H9 (cell line): ENCODE data around the gene NKAIN2. TPM values are rescaled to one million over a fixed set of nuclear protein-coding genes. Genes with fewer than 3 reads are reported as not detected.

Experiments used
- DNase-seq: peaks from one replicate; pipeline ENCODE4 v3.0.0-alpha.2; 2017
- H2AFZ ChIP-seq: one replicate; pipeline ENCODE4 v1.6.1; 2013; ENCODE audit warnings: mild to moderate bottlenecking, low read length, control low read depth, moderate library complexity
- H2AK5ac ChIP-seq: 2 replicates; pipeline ENCODE4 v1.6.1; 2013; ENCODE audit warnings: low read length, control low read depth, mixed read lengths; ENCODE audit not compliant: insufficient read length
- H2BK120ac ChIP-seq: one replicate; pipeline ENCODE4 v1.6.1; 2013; ENCODE audit warnings: low read depth, mild to moderate bottlenecking, low read length, control low read depth, inconsistent platforms; ENCODE audit not compliant: poor library complexity, severe bottlenecking
- H2BK12ac ChIP-seq: 2 replicates; pipeline ENCODE4 v1.6.1; 2013; ENCODE audit warnings: low read length, control low read depth, mixed read lengths, low read depth; ENCODE audit not compliant: insufficient read length
- H2BK15ac ChIP-seq: 2 replicates; pipeline ENCODE4 v1.6.1; 2013; ENCODE audit warnings: low read depth, low read length, control low read depth
- H2BK20ac ChIP-seq: one replicate; pipeline ENCODE4 v1.6.1; 2013; ENCODE audit warnings: low read depth, mild to moderate bottlenecking, low read length, control low read depth, inconsistent platforms; ENCODE audit not compliant: poor library complexity, severe bottlenecking
- H2BK5ac ChIP-seq: 2 replicates; pipeline ENCODE4 v1.6.1; 2013; ENCODE audit warnings: low read length, control low read depth, mixed read lengths; ENCODE audit not compliant: insufficient read length
- H3K14ac ChIP-seq: 2 replicates; pipeline ENCODE4 v1.6.1; 2013; ENCODE audit warnings: low read length, control low read depth; ENCODE audit not compliant: insufficient read depth
- H3K18ac ChIP-seq: 2 replicates; pipeline ENCODE4 v1.6.1; 2013; ENCODE audit warnings: low read depth, mild to moderate bottlenecking, mixed read lengths, low read length, control low read depth; ENCODE audit not compliant: insufficient read length
- H3K23ac ChIP-seq: 2 replicates; pipeline ENCODE4 v1.6.1; 2013; ENCODE audit warnings: low read length, control low read depth, mixed read lengths, low read depth; ENCODE audit not compliant: insufficient read length
- H3K23me2 ChIP-seq: 2 replicates; pipeline ENCODE4 v1.6.1; 2013; ENCODE audit warnings: low read depth, mild to moderate bottlenecking, mixed read lengths, low read length, control low read depth; ENCODE audit not compliant: insufficient read length, poor library complexity, severe bottlenecking
- H3K27ac ChIP-seq: 2 replicates; pipeline ENCODE4 v1.5.1; 2013; ENCODE audit warnings: low read length, control low read depth, mixed read lengths, low read depth; ENCODE audit not compliant: insufficient read length
- H3K27me3 ChIP-seq: 2 replicates; pipeline ENCODE4 v1.6.1; 2013; ENCODE audit warnings: low read length, control low read depth, inconsistent platforms; ENCODE audit not compliant: insufficient read depth
- H3K4ac ChIP-seq: 2 replicates; pipeline ENCODE4 v1.6.1; 2013; ENCODE audit warnings: low read depth, mild to moderate bottlenecking, control low read depth, inconsistent platforms, low read length, moderate library complexity
- H3K4me1 ChIP-seq: 2 replicates; pipeline ENCODE4 v1.6.1; 2013; ENCODE audit warnings: low read length, control low read depth, inconsistent platforms; ENCODE audit not compliant: insufficient read depth
- H3K4me2 ChIP-seq: 2 replicates; pipeline ENCODE4 v1.6.1; 2013; ENCODE audit warnings: low read length, control low read depth, mixed read lengths; ENCODE audit not compliant: insufficient read length, insufficient read depth
- H3K56ac ChIP-seq: 2 replicates; pipeline ENCODE4 v1.6.1; 2013; ENCODE audit warnings: low read depth, mild to moderate bottlenecking, mixed read lengths, low read length, control low read depth; ENCODE audit not compliant: insufficient read length
- H3K79me1 ChIP-seq: 2 replicates; pipeline ENCODE4 v1.6.1; 2013; ENCODE audit warnings: low read depth, mild to moderate bottlenecking, moderate library complexity, low read length, control low read depth, inconsistent platforms; ENCODE audit not compliant: insufficient read depth, poor library complexity, severe bottlenecking
- H3K79me2 ChIP-seq: 2 replicates; pipeline ENCODE4 v1.6.1; 2013; ENCODE audit warnings: low read length, control low read depth, inconsistent platforms; ENCODE audit not compliant: insufficient read depth
- H3K9ac ChIP-seq: 2 replicates; pipeline ENCODE4 v1.6.1; 2013; ENCODE audit warnings: low read length, control low read depth, mixed read lengths; ENCODE audit not compliant: insufficient read length; ENCODE audit errors: extremely low read depth
- H3K9me3 ChIP-seq: one replicate; pipeline ENCODE4 v1.6.1; 2013; ENCODE audit warnings: low read depth, low read length, inconsistent platforms; ENCODE audit not compliant: control insufficient read depth
- H3T11ph ChIP-seq: one replicate; pipeline ENCODE4 v1.6.1; 2013; ENCODE audit warnings: mild to moderate bottlenecking, low read length, control low read depth, inconsistent platforms
- H4K20me1 ChIP-seq: one replicate; pipeline ENCODE4 v1.6.1; 2013; ENCODE audit not compliant: control insufficient read depth, insufficient read length, insufficient read depth
- H4K5ac ChIP-seq: 2 replicates; pipeline ENCODE4 v1.6.1; 2013; ENCODE audit warnings: low read depth, mild to moderate bottlenecking, mixed read lengths, low read length, control low read depth; ENCODE audit not compliant: insufficient read length
- H4K8ac ChIP-seq: replicated peaks from 2 replicates; pipeline ENCODE4 v1.6.1; 2013; ENCODE audit warnings: low read length, control low read depth, mixed read lengths, low read depth; ENCODE audit not compliant: insufficient read length
- H4K91ac ChIP-seq: 2 replicates; pipeline ENCODE4 v1.6.1; 2013; ENCODE audit warnings: low read depth, mild to moderate bottlenecking, moderate library complexity, mixed read lengths, low read length, control low read depth; ENCODE audit not compliant: insufficient read length
- H3K27ac Mint-ChIP-seq, 3 experiments: 2 replicates in 2 of 3; 3 replicates in 1 of 3; pipeline ENCODE4 v1.8.0; 2020 to 2021; ENCODE audit warnings: mixed read lengths in 3 of 3, mild to moderate bottlenecking in 1 of 3, moderate library complexity in 1 of 3
- H3K27me3 Mint-ChIP-seq: 2 replicates; pipeline ENCODE4 v1.8.0; 2021; ENCODE audit warnings: low read depth, mild to moderate bottlenecking, moderate library complexity, mixed read lengths
- H3K36me3 Mint-ChIP-seq, 3 experiments: 2 replicates in 2 of 3; 3 replicates in 1 of 3; pipeline ENCODE4 v1.8.0; 2020 to 2021; ENCODE audit warnings: low read depth in 3 of 3, mixed read lengths in 3 of 3; ENCODE audit not compliant: insufficient read depth in 1 of 3
- H3K4me1 Mint-ChIP-seq, 2 experiments: 2 replicates each; pipeline ENCODE4 v1.8.0; 2020; ENCODE audit warnings: mixed read lengths in 2 of 2
- H3K4me3 Mint-ChIP-seq, 2 experiments: 2 replicates in 1 of 2; 3 replicates in 1 of 2; pipeline ENCODE4 v1.8.0; 2020 to 2021; ENCODE audit warnings: mild to moderate bottlenecking in 2 of 2, mixed read lengths in 2 of 2, moderate library complexity in 1 of 2
- H3K9me3 Mint-ChIP-seq, 2 experiments: 2 replicates in 1 of 2; 3 replicates in 1 of 2; pipeline ENCODE4 v1.8.0; 2020; ENCODE audit warnings: mild to moderate bottlenecking in 2 of 2, mixed read lengths in 2 of 2, moderate library complexity in 1 of 2
- WGBS: extraction: QIAGEN DNeasy Blood & Tissue Kit; methylation state at CpG from one replicate; pipeline ENCODE4 v1.1.7; 2013; ENCODE audit warnings: missing lambda C conversion rate, low lambda C conversion rate, mixed read lengths; ENCODE audit not compliant: insufficient read length; ENCODE audit errors: extremely low coverage; 5-methylcytosine and 5-hydroxymethylcytosine counted together
- total RNA-seq: library from RNA; stranded (reverse); gene quantifications from 2 replicates; pipeline ENCODE4 v1.2.1, GENCODE V29; 2021
- TF ChIP-seq, protein P1 (sequence below): fragments of 200-600 bp; sonication (generic); conservative IDR thresholded peaks from 3 replicates; pipeline ENCODE4 v1.8.0; 2021; ENCODE audit warnings: antibody characterized with exemption, mild to moderate bottlenecking

NKAIN2 gene
- total RNA-seq, 1 experiment from 2014 or later = 0.17 TPM

DNA sequence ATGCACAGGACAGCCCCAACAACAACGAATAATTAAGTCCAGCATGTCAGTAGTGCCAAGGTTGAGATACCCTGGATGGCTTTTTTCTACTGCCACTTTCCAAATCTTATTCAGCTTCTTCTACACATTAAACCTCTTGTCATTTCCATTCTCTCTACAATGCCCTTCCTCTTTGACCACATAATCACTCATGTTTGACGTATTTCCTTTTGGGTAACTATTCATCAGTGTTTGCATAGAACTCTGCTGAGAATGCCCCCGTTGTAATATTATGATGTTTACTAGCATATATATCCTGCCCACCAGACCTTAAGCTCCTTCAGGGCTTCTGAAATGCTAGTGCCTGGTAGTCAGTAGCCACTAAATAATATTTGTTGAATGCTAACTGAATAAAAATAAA, 643.3 kb downstream of the NKAIN2 start:
- Histone ChIP-seq H3K4me2 (no peak overlapping the region), H2BK12ac (no peak overlapping the region), H3K4ac (no peak overlapping the region), H3K27me3 (no peaks in the 10 kb centered on the region), H3K4me1 (no peaks in the 10 kb centered on the region), H3K9ac (no peak overlapping the region), H3T11ph (no peak overlapping the region), H4K8ac (no peak overlapping the region), H3K79me2 (no peaks in the 10 kb centered on the region), H4K5ac (no peak overlapping the region), H3K23ac (no peak overlapping the region), H4K20me1 (no peaks in the 10 kb centered on the region), H4K91ac (no peak overlapping the region), H3K56ac (no peak overlapping the region), H3K14ac (no peak overlapping the region), H2AK5ac (no peak overlapping the region), H3K9me3 (no peaks in the 10 kb centered on the region), H2BK15ac (no peak overlapping the region), H2AFZ (no peak overlapping the region), H3K23me2 (no peaks in the 10 kb centered on the region), H2BK5ac (no peak overlapping the region), H3K18ac (no peak overlapping the region), H2BK20ac (no peak overlapping the region), H2BK120ac (no peak overlapping the region), H3K27ac (no peak overlapping the region), H3K79me1 (no peaks in the 10 kb centered on the region)
- no peaks in the 10 kb centered on the region for H3K9me3 Mint-ChIP-seq
- TF ChIP-seq, protein P1, sequence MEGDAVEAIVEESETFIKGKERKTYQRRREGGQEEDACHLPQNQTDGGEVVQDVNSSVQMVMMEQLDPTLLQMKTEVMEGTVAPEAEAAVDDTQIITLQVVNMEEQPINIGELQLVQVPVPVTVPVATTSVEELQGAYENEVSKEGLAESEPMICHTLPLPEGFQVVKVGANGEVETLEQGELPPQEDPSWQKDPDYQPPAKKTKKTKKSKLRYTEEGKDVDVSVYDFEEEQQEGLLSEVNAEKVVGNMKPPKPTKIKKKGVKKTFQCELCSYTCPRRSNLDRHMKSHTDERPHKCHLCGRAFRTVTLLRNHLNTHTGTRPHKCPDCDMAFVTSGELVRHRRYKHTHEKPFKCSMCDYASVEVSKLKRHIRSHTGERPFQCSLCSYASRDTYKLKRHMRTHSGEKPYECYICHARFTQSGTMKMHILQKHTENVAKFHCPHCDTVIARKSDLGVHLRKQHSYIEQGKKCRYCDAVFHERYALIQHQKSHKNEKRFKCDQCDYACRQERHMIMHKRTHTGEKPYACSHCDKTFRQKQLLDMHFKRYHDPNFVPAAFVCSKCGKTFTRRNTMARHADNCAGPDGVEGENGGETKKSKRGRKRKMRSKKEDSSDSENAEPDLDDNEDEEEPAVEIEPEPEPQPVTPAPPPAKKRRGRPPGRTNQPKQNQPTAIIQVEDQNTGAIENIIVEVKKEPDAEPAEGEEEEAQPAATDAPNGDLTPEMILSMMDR = no peak
- H3K27ac Mint-ChIP-seq = no peak overlapping the region
- no peak for DNase-seq
- no peaks in the 10 kb centered on the region for H3K36me3 Mint-ChIP-seq
- H3K27me3 Mint-ChIP-seq = no peaks in the 10 kb centered on the region
- no CpG with 5 or more reads among the region's 3 CpGs for WGBS
- H3K4me3 Mint-ChIP-seq = no peak overlapping the region
- H3K4me1 Mint-ChIP-seq = no peaks in the 10 kb centered on the region
